Prostate gland (tissue), 2 donors: ENCODE results near the gene NCR3LG1. TPM values are rescaled to one million over a fixed set of nuclear protein-coding genes. Genes with fewer than 3 reads are reported as not detected.

Experiments
- DNase-seq: peaks from one replicate; pipeline ENCODE4 v3.0.0-alpha.2; 2019; ENCODE audit warnings: low spot score
- H3K27ac ChIP-seq, 2 donors: fragments of 200-600 bp; sonication (generic); 2 replicates each; pipeline ENCODE4 v1.5.1; 2017 to 2019
- H3K27me3 ChIP-seq: fragments of 200-600 bp; sonication (generic); replicated peaks from 2 replicates; pipeline ENCODE4 v1.5.1; 2019; ENCODE audit not compliant: insufficient read depth
- H3K36me3 ChIP-seq, 2 donors: fragments of 200-600 bp; sonication (generic); 1 replicate in 1 of 2; 2 replicates in 1 of 2; pipeline versions ENCODE4 v1.5.1 to v1.8.1; 2017 to 2019
- H3K4me1 ChIP-seq: fragments of 200-600 bp; sonication (generic); replicated peaks from 2 replicates; pipeline ENCODE4 v1.5.1; 2019
- H3K4me3 ChIP-seq, 2 donors: fragments of 200-600 bp; sonication (generic); 2 replicates each; pipeline ENCODE4 v1.5.1; 2017 to 2019
- H3K9me3 ChIP-seq: fragments of 200-600 bp; sonication (generic); 2 replicates; pipeline ENCODE4 v1.5.1; 2017
- CTCF ChIP-seq, 4 experiments: fragments of 200-600 bp in 2 of 4; fragments of 450-650 bp in 2 of 4; sonication (generic) in 2 of 4; IDR thresholded peaks; 1 replicate in 3 of 4; 2 replicates in 1 of 4; pipeline ENCODE4 v1.5.1; 2016 to 2019; ENCODE audit warnings: antibody characterized with exemption in 4 of 4, mild to moderate bottlenecking in 2 of 4, moderate library complexity in 2 of 4
- POLR2A ChIP-seq: fragments of 450-650 bp; IDR thresholded peaks from one replicate; pipeline ENCODE4 v1.6.1; 2016; ENCODE audit warnings: antibody characterized with exemption, mild to moderate bottlenecking
- POLR2AphosphoS5 ChIP-seq: sonication (generic); formaldehyde crosslinking; IDR thresholded peaks from one replicate; pipeline ENCODE4 v1.6.1; 2017; ENCODE audit warnings: antibody characterized with exemption
- WGBS: methylation state at CpG from one replicate; pipeline ENCODE4 v1.1.5; 2018; 5-methylcytosine and 5-hydroxymethylcytosine counted together
- intact Hi-C: fragments of 100-400 bp; cut with DNase I; formaldehyde crosslinking; loops from one replicate; pipeline ENCODE4 v1.14.2; 2022
- total RNA-seq, 2 donors: library from RNA; depleted of rRNA; stranded (reverse); fragments of >200 nt; gene quantifications; one replicate each; pipeline ENCODE4 v1.1.0, GENCODE V29; 2016

The NCR3LG1 gene
- total RNA-seq, 2 donors from 2014 or later: 0.41 to 5.9 TPM

GRCh38 chr11:17379383-17380180 is 28.0 kb downstream of the NCR3LG1 start:
- Histone ChIP-seq H3K4me1 (no peaks in the 10 kb centered on the region), H3K9me3 (no peaks in the 10 kb centered on the region), H3K27ac (no peak overlapping the region), H3K27me3 (no peaks in the 10 kb centered on the region), H3K36me3 (no peaks in the 10 kb centered on the region), H3K4me3 (no peak overlapping the region)
- WGBS: 84% methylated on average over 7 of the region's 7 CpGs
- no peak for TF ChIP-seq CTCF (IDR thresholded peaks at IDR 0.05)
- TF ChIP-seq POLR2AphosphoS5: no peak
- no peak for DNase-seq
- intact Hi-C loops: no loop called here

DNA sequence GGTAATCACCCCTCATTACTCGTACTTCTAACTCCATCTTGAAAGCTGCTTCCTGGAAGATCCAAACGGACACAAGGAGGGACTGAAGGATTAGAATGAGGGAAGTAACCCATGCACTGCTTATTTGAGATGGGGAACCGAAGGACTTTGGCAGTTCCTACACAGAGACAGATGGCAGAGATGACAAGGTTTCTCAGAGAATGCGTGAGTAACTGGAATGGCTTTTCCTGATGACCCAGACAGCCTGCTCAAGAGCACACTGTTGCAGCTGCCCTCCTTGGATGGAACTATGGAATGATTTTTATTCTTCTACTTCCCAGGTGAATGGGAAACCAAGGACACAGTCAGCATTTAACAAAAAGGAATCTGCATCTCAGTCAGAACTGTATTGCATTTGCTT is 29.6 kb downstream of the NCR3LG1 start:
- Histone ChIP-seq H3K9me3 (no peaks in the 10 kb centered on the region), H3K4me1 (no peaks in the 10 kb centered on the region), H3K27me3 (no peaks in the 10 kb centered on the region), H3K27ac (no peak overlapping the region), H3K4me3 (no peak overlapping the region), H3K36me3 (no peaks in the 10 kb centered on the region)
- intact Hi-C loops: no loop called here
- 77% methylated on average over 4 of the region's 4 CpGs for WGBS
- DNase-seq: no peak
- TF ChIP-seq POLR2A (no peak), CTCF (IDR thresholded peaks at IDR 0.05) (no peak), POLR2AphosphoS5 (no peak)

DNA sequence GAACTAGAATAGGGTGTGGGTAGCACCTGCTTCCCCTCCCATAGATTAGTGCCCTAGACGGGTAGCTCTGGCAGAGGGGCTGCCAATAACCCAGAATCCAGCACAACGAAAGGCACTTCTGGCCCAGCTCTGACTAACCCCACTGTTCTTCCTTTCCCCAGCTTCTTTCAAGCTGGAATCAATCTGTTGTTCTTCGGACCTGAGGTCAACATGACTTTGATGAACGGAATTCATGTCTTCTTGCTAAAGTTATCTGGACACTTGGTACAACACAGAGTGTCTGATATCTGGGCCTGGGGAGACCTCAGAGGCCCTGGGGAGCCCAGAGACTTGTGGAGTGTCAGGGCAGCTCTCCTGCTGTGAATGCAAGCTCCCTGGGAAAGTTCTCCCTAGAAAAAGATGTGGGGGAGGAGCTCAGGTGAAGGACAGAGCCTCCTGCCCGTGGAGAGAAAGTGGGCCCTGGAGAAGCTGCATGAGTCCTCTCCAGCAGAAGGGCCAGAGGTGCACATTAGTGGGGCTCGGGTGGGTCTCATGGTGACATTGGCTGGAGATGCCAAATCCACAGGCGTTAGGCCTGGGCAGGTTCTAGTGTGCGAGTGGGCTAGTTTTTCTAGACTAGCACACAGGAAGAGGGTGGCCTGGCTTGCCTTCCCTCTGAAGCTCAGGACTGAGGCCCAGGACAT is 30.6 kb downstream of the NCR3LG1 start:
- no peak for DNase-seq
- H3K27me3 ChIP-seq: no peaks in the 10 kb centered on the region
- TF ChIP-seq POLR2AphosphoS5: no peak
- no peak for TF ChIP-seq POLR2A
- no peak for TF ChIP-seq CTCF (IDR thresholded peaks at IDR 0.05)
- H3K9me3 ChIP-seq: no peaks in the 10 kb centered on the region
- WGBS: 71% methylated on average over 8 of the region's 8 CpGs
- intact Hi-C loops: no loop called here
- no peak overlapping the region for H3K27ac ChIP-seq
- no peaks in the 10 kb centered on the region for H3K36me3 ChIP-seq
- H3K4me3 ChIP-seq: no peak overlapping the region
- H3K4me1 ChIP-seq: no peaks in the 10 kb centered on the region

GRCh38 chr11:17383461-17383860 is 31.9 kb downstream of the NCR3LG1 start:
- H3K27ac ChIP-seq: no peak overlapping the region
- WGBS: 88% methylated on average over 1 of the region's 1 CpG
- TF ChIP-seq POLR2A (no peak), CTCF (IDR thresholded peaks at IDR 0.05) (no peak)
- H3K4me3 ChIP-seq: no peak overlapping the region
- H3K36me3 ChIP-seq: no peaks in the 10 kb centered on the region
- no peaks in the 10 kb centered on the region for H3K9me3 ChIP-seq
- no peak for DNase-seq
- no peaks in the 10 kb centered on the region for H3K4me1 ChIP-seq
- no peaks in the 10 kb centered on the region for H3K27me3 ChIP-seq
- intact Hi-C loops: no loop called here
